ENCODE results near the gene TDRD9.

DNA sequence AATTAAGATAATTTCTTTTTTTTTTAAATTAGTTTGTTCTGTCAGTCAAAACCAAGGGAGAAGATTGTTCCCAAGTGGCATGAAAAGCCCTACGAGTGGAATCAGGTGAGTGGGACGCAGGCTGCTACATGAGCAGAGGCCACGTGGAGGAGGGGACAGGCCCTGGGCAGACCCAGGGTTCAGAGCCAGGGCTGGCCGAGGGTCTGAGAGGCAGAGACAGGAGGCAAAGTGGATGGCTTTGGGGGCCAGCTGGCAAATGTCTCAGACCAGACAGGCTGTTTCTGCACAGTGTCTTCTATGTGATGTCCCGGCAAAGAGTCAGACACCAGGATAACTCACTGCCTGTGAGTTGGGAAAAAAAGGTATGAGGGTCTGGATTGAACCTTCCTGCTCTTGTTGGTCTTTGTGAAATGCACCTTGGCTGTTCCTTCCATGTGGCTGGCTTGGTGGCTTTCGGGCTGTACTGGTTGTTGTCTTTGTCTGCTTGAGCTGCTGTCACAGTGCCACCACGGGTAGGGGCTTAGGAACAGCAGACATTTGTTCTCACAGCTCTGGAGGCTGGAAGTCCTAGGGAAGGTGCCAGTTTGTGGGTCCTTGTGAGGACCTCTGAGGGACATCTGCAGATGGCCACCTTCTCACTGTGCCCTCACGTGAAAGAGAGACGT, 121.5 kb downstream of the TDRD9 start:
- TF ChIP-seq CTCF (IDR thresholded peaks at IDR 0.05; ENCODE audit: low read length) (no peak), EZH2 (IDR thresholded peaks at IDR 0.05; ENCODE audit: borderline replicate concordance, low read length) (no peak)
